ENCODE results near the gene NME3. TPM values are rescaled to one million over a fixed set of nuclear protein-coding genes. Genes with fewer than 3 reads are reported as not detected.

Gene NME3
- total RNA-seq, 4 donors from 2014 or later, result 69.3 to 150 (median 126) TPM

- TF ChIP-seq CTCF (IDR thresholded peaks at IDR 0.05), result no peak
- TF ChIP-seq POLR2A (IDR thresholded peaks at IDR 0.05), result no peak
- Histone ChIP-seq H3K27ac (no peak overlapping the region), H3K27me3 (no peaks in the 10 kb centered on the region), H3K4me3 (no peak overlapping the region), H3K36me3 (peaks cover 0 to 52% (median 0%) of the 10 kb centered on the region in 3 donors), H3K9me3 (no peaks in the 10 kb centered on the region), H3K4me1 (peaks cover 3 to 39% (median 13%) of the 10 kb centered on the region in 4 donors)
- no peak for DNase-seq
These were observed 6.2 kb upstream of the NME3 start for GRCh38 chr16:1777375-1778199.

- no peak overlapping the region for H3K27ac ChIP-seq
- no peak for TF ChIP-seq POLR2A (IDR thresholded peaks at IDR 0.05)
- no peak for TF ChIP-seq CTCF (IDR thresholded peaks at IDR 0.05)
- H3K27me3 ChIP-seq, result no peaks in the 10 kb centered on the region
- DNase-seq, result no peak
- peaks cover 0 to 52% (median 0%) of the 10 kb centered on the region in 3 donors for H3K36me3 ChIP-seq
- no peaks in the 10 kb centered on the region for H3K9me3 ChIP-seq
- H3K4me1 ChIP-seq, result peaks cover 3 to 39% (median 15%) of the 10 kb centered on the region in 4 donors
- no peak overlapping the region for H3K4me3 ChIP-seq
These were observed 5.6 kb upstream of the NME3 start for GRCh38 chr16:1776991-1777374.

GRCh38 chr16:1776672-1776955 is 5.3 kb upstream of the NME3 start:
- Histone ChIP-seq H3K9me3 (no peaks in the 10 kb centered on the region), H3K4me3 (no peak overlapping the region), H3K4me1 (peaks cover 3 to 38% (median 15%) of the 10 kb centered on the region in 4 donors), H3K27ac (no peak overlapping the region), H3K27me3 (no peaks in the 10 kb centered on the region), H3K36me3 (peaks cover 0 to 52% (median 0%) of the 10 kb centered on the region in 3 donors)
- no peak for DNase-seq
- TF ChIP-seq CTCF (IDR thresholded peaks at IDR 0.05) (no peak), POLR2A (IDR thresholded peaks at IDR 0.05) (no peak)

- peaks cover 0 to 52% (median 0%) of the 10 kb centered on the region in 3 donors for H3K36me3 ChIP-seq
- H3K9me3 ChIP-seq, result no peaks in the 10 kb centered on the region
- no peak overlapping the region for H3K4me3 ChIP-seq
- DNase-seq, result no peak
- peaks cover 0 to 33% (median 11%) of the 10 kb centered on the region in 4 donors for H3K4me1 ChIP-seq
- no peak for TF ChIP-seq CTCF (IDR thresholded peaks at IDR 0.05)
- H3K27me3 ChIP-seq, result no peaks in the 10 kb centered on the region
- no peak overlapping the region for H3K27ac ChIP-seq
These were observed 4.7 kb upstream of the NME3 start for GRCh38 chr16:1775846-1776671.

- no peak for DNase-seq
- Histone ChIP-seq H3K9me3 (no peaks in the 10 kb centered on the region), H3K4me1 (peaks cover 0 to 29% (median 16%) of the 10 kb centered on the region in 4 donors), H3K36me3 (peaks cover 0 to 52% (median 0%) of the 10 kb centered on the region in 3 donors), H3K4me3 (no peak overlapping the region), H3K27me3 (no peaks in the 10 kb centered on the region), H3K27ac (no peak overlapping the region)
- TF ChIP-seq CTCF (IDR thresholded peaks at IDR 0.05) (no peak), POLR2A (IDR thresholded peaks at IDR 0.05) (no peak)
These were observed 3.9 kb upstream of the NME3 start for GRCh38 chr16:1775006-1775845.

Measured in Peyer's patch (tissue), 4 donors.